ENCODE results near the gene RIOX2. TPM values are rescaled to one million over a fixed set of nuclear protein-coding genes. Genes with fewer than 3 reads are reported as not detected.

Gene RIOX2
- total RNA-seq, 2 donors from 2014 or later, result 12.5 to 13.6 TPM

GRCh38 chr3:97937205-97937604 lies 35.0 kb downstream of the RIOX2 start:
- no peaks in the 10 kb centered on the region for H3K9me3 Mint-ChIP-seq
- no peak overlapping the region for H3K4me3 Mint-ChIP-seq
- WGBS, 2 experiments (ENCODE audit: insufficient coverage in 1 of 2, insufficient read length in 1 of 2), result 93 to 100% methylated on average over 1 to 2 of the region's 2 CpGs
- H3K27ac Mint-ChIP-seq, result peak overlapping the region; percentile 4
- H3K36me3 ChIP-seq (ENCODE audit: control insufficient read depth, insufficient read depth, low read length), result peaks cover under 1% of the 10 kb centered on the region
- H3K4me1 Mint-ChIP-seq, result no peaks in the 10 kb centered on the region
- H3K27me3 Mint-ChIP-seq (ENCODE audit: insufficient read depth), result no peaks in the 10 kb centered on the region
- no peak overlapping the region for H3K27ac ChIP-seq (ENCODE audit: low read depth, low read length)
- no peak for TF ChIP-seq CTCF (conservative IDR thresholded peaks at IDR 0.05)
- H3K36me3 Mint-ChIP-seq (ENCODE audit: low read depth), result peaks cover 5% of the 10 kb centered on the region
- no peak overlapping the region for H3K9ac ChIP-seq (ENCODE audit: extremely low read depth, low read length, poor library complexity, severe bottlenecking)
- no peak for DNase-seq
- no peaks in the 10 kb centered on the region for H3K4me1 ChIP-seq (ENCODE audit: control insufficient read depth, insufficient read depth, low read length)
- no peak overlapping the region for H3K4me3 ChIP-seq (ENCODE audit: low read length)
- H3K27me3 ChIP-seq (ENCODE audit: control insufficient read depth, insufficient read depth, low read length, poor library complexity, severe bottlenecking), result no peaks in the 10 kb centered on the region
- H3K9me3 ChIP-seq (ENCODE audit: control insufficient read depth, low read length), result no peaks in the 10 kb centered on the region

GRCh38 chr3:97935842-97936241 lies 36.4 kb downstream of the RIOX2 start:
- no peak overlapping the region for H3K4me3 Mint-ChIP-seq
- H3K27me3 Mint-ChIP-seq (ENCODE audit: insufficient read depth), result no peaks in the 10 kb centered on the region
- WGBS, 2 experiments (ENCODE audit: insufficient coverage in 1 of 2, insufficient read length in 1 of 2), result 83 to 88% methylated on average over 1 of the region's 1 CpG
- H3K36me3 Mint-ChIP-seq (ENCODE audit: low read depth), result peaks cover 7% of the 10 kb centered on the region
- Histone ChIP-seq H3K9me3 (ENCODE audit: control insufficient read depth, low read length) (no peaks in the 10 kb centered on the region), H3K27ac (ENCODE audit: low read depth, low read length) (no peak overlapping the region), H3K27me3 (ENCODE audit: control insufficient read depth, insufficient read depth, low read length, poor library complexity, severe bottlenecking) (no peaks in the 10 kb centered on the region), H3K9ac (ENCODE audit: extremely low read depth, low read length, poor library complexity, severe bottlenecking) (no peak overlapping the region), H3K4me3 (ENCODE audit: low read length) (no peak overlapping the region), H3K36me3 (ENCODE audit: control insufficient read depth, insufficient read depth, low read length) (no peaks in the 10 kb centered on the region), H3K4me1 (ENCODE audit: control insufficient read depth, insufficient read depth, low read length) (no peaks in the 10 kb centered on the region)
- TF ChIP-seq CTCF (conservative IDR thresholded peaks at IDR 0.05), result no peak
- no peak for DNase-seq
- no peaks in the 10 kb centered on the region for H3K4me1 Mint-ChIP-seq
- no peak overlapping the region for H3K27ac Mint-ChIP-seq
- H3K9me3 Mint-ChIP-seq, result no peaks in the 10 kb centered on the region

- Mint-ChIP-seq H3K36me3 (ENCODE audit: low read depth) (peaks cover 8% of the 10 kb centered on the region), H3K27ac (no peak overlapping the region), H3K27me3 (ENCODE audit: insufficient read depth) (no peaks in the 10 kb centered on the region), H3K4me3 (no peak overlapping the region), H3K4me1 (no peaks in the 10 kb centered on the region), H3K9me3 (no peaks in the 10 kb centered on the region)
- no peaks in the 10 kb centered on the region for H3K9me3 ChIP-seq (ENCODE audit: control insufficient read depth, low read length)
- H3K4me3 ChIP-seq (ENCODE audit: low read length), result no peak overlapping the region
- no peak for TF ChIP-seq CTCF (conservative IDR thresholded peaks at IDR 0.05)
- H3K36me3 ChIP-seq (ENCODE audit: control insufficient read depth, insufficient read depth, low read length), result no peaks in the 10 kb centered on the region
- no peak for DNase-seq
- H3K4me1 ChIP-seq (ENCODE audit: control insufficient read depth, insufficient read depth, low read length), result no peaks in the 10 kb centered on the region
- H3K27me3 ChIP-seq (ENCODE audit: control insufficient read depth, insufficient read depth, low read length, poor library complexity, severe bottlenecking), result no peaks in the 10 kb centered on the region
- 89% methylated on average over 1 to 3 of the region's 3 CpGs for WGBS, 2 experiments (ENCODE audit: insufficient coverage in 1 of 2, insufficient read length in 1 of 2)
- H3K9ac ChIP-seq (ENCODE audit: extremely low read depth, low read length, poor library complexity, severe bottlenecking), result no peak overlapping the region
- no peak overlapping the region for H3K27ac ChIP-seq (ENCODE audit: low read depth, low read length)
Observed at GRCh38 chr3:97934980-97935695, 37.1 kb downstream of the RIOX2 start.

Data from endodermal cell (in vitro differentiated cells).